ENCODE measurements around the gene AHR. TPM values are rescaled to one million over a fixed set of nuclear protein-coding genes. Genes with fewer than 3 reads are reported as not detected.
"Not testable (repeated sequence)": the region's sequence is repeated elsewhere in the genome, so short reads cannot be mapped to it uniquely, and the experiment has no call there.

Gene AHR
- total RNA-seq, 1 experiment from 2014 or later: 99.1 TPM

DNA sequence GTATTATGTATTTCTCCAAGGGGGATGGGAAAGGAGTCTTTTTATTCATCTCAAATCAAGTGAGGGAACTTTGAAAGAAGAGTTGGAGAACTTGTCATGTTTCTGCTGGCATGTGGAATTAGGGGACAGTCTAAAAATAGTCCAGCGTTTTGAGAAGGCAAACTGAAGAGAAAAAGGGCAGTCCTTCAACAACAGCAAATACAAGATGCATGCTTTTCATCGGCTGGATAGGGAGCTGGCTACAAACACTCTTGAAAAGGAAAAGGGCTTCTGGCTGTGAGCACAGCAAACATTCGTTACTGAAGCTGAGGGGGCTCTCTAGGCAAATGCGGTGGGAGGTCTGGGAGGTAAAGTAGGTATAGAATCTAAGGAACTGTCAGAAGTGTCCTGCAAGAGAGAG, 91.9 kb downstream of the AHR start:
- Mint-ChIP-seq H3K4me1 (ENCODE audit: insufficient read depth, unreplicated experiment) (no peaks in the 10 kb centered on the region), H3K27ac (ENCODE audit: low read depth, unreplicated experiment) (no peak overlapping the region), H3K36me3 (ENCODE audit: insufficient read depth, unreplicated experiment) (no peaks in the 10 kb centered on the region), H3K27me3 (ENCODE audit: insufficient read depth, unreplicated experiment) (no peaks in the 10 kb centered on the region), H3K4me3 (ENCODE audit: unreplicated experiment) (no peak overlapping the region), H3K9me3 (ENCODE audit: unreplicated experiment) (peaks cover 7% of the 10 kb centered on the region)
- CTCF ChIA-PET: interaction anchor here (0.7 kb wide), 1 partner anchor 724 kb away, joined by 4 read pairs; no protein-coding TSS in a partner anchor
- BruUV-seq (replicated peaks): no TSS peak
- DNase-seq (ENCODE audit: unreplicated experiment): no peak
- intact Hi-C loops (cut with micrococcal nuclease): no loop called here
- TF ChIP-seq, protein P1, sequence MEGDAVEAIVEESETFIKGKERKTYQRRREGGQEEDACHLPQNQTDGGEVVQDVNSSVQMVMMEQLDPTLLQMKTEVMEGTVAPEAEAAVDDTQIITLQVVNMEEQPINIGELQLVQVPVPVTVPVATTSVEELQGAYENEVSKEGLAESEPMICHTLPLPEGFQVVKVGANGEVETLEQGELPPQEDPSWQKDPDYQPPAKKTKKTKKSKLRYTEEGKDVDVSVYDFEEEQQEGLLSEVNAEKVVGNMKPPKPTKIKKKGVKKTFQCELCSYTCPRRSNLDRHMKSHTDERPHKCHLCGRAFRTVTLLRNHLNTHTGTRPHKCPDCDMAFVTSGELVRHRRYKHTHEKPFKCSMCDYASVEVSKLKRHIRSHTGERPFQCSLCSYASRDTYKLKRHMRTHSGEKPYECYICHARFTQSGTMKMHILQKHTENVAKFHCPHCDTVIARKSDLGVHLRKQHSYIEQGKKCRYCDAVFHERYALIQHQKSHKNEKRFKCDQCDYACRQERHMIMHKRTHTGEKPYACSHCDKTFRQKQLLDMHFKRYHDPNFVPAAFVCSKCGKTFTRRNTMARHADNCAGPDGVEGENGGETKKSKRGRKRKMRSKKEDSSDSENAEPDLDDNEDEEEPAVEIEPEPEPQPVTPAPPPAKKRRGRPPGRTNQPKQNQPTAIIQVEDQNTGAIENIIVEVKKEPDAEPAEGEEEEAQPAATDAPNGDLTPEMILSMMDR (IDR thresholded peaks at IDR 0.05; ENCODE audit: unreplicated experiment): no peak
- POLR2A ChIA-PET: interaction anchor here (0.9 to 1.4 kb wide), 3 partner anchors 12 to 18 kb away, joined by 3 read pairs; no protein-coding TSS in a partner anchor

DNA sequence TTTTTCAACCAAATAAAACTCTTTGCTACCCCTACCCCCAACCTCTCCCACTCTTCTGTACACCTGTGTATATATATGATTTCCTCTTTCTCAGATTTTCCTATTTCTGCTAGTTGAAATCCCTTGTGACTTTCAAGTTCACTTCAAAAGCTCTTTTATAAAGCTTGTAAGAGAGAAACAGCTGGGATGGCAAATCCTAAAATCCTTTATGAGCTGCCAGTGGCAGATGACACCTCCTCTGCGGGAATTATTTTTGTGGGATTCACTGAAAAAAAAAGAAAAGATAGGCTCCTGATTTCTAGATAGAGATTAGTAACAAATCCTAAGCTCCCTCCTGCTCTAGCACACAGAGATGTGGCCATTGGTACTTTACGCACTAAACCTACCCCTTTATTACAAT, 92.9 kb downstream of the AHR start:
- H3K27ac Mint-ChIP-seq (ENCODE audit: low read depth, unreplicated experiment): no peak overlapping the region
- DNase-seq (ENCODE audit: unreplicated experiment): no peak
- no TSS peak for BruUV-seq (replicated peaks)
- no peaks in the 10 kb centered on the region for H3K27me3 Mint-ChIP-seq (ENCODE audit: insufficient read depth, unreplicated experiment)
- no peaks in the 10 kb centered on the region for H3K4me1 Mint-ChIP-seq (ENCODE audit: insufficient read depth, unreplicated experiment)
- TF ChIP-seq, protein P1 (IDR thresholded peaks at IDR 0.05; ENCODE audit: unreplicated experiment): no peak
- no peaks in the 10 kb centered on the region for H3K36me3 Mint-ChIP-seq (ENCODE audit: insufficient read depth, unreplicated experiment)
- CTCF ChIA-PET: interaction anchor here (0.6 to 0.7 kb wide), 2 partner anchors 15 to 725 kb away, joined by 3 to 4 read pairs; no protein-coding TSS in a partner anchor
- H3K4me3 Mint-ChIP-seq (ENCODE audit: unreplicated experiment): no peak overlapping the region
- intact Hi-C loops (cut with micrococcal nuclease): no loop called here
- POLR2A ChIA-PET: interaction anchor here (1.0 to 1.4 kb wide), 2 partner anchors 10 to 16 kb away, joined by 3 to 4 read pairs; no protein-coding TSS in a partner anchor
- H3K9me3 Mint-ChIP-seq (ENCODE audit: unreplicated experiment): peaks cover 7% of the 10 kb centered on the region

DNA sequence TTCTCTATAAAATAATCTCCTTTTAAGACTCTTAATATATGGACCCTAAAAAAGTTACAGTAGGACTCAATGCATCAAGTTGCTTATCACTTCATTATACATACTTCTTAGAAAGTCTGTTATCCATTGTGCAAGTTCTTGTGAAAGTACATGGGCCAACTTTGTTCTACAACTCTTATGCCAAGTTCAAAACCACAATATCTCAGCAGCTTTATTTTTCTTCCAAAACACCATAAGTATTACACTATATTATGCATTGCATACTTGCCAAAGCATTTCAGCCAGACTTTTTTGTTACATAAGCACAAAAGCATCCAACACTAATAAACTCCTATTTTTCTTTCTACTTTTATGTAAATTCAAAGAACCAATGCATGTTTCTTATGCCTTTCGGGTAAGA, 94.4 kb downstream of the AHR start:
- CTCF ChIA-PET: no interaction called here
- Mint-ChIP-seq H3K36me3 (ENCODE audit: insufficient read depth, unreplicated experiment) (no peaks in the 10 kb centered on the region), H3K4me3 (ENCODE audit: unreplicated experiment) (no peak overlapping the region), H3K9me3 (ENCODE audit: unreplicated experiment) (peaks cover 7% of the 10 kb centered on the region), H3K27ac (ENCODE audit: low read depth, unreplicated experiment) (no peak overlapping the region), H3K4me1 (ENCODE audit: insufficient read depth, unreplicated experiment) (no peaks in the 10 kb centered on the region), H3K27me3 (ENCODE audit: insufficient read depth, unreplicated experiment) (no peaks in the 10 kb centered on the region)
- TF ChIP-seq, protein P1 (IDR thresholded peaks at IDR 0.05; ENCODE audit: unreplicated experiment): no peak
- no TSS peak for BruUV-seq (replicated peaks)
- intact Hi-C loops (cut with micrococcal nuclease): no loop called here
- DNase-seq (ENCODE audit: unreplicated experiment): peak; percentile 10
- POLR2A ChIA-PET: no interaction called here

DNA sequence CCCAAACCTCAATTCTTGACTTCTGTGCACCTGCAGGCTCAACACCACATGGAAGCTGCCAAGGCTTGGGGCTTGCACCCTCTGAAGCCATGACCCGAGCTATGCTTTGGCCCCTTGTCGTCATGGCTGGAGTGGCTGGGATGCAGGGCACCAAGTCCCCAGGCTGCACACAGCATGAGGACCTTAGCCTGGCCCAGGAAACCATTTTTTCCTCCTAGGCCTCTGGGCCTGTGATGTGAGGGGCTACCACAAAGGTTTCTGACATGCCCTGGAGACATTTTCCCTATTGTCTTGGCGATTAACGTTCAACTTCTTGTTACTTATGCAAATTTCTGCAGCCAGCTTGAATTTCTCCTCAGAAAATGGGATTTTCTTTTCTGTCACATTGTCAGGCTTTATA, 96.1 kb downstream of the AHR start:
- CTCF ChIA-PET: interaction anchor here (0.6 kb wide), 1 partner anchor 276 kb away, joined by 3 read pairs; no protein-coding TSS in a partner anchor
- H3K9me3 Mint-ChIP-seq (ENCODE audit: unreplicated experiment): peaks cover 12% of the 10 kb centered on the region
- DNase-seq (ENCODE audit: unreplicated experiment); H3K27me3 Mint-ChIP-seq (ENCODE audit: insufficient read depth, unreplicated experiment); H3K4me1 Mint-ChIP-seq (ENCODE audit: insufficient read depth, unreplicated experiment); POLR2A ChIA-PET; H3K27ac Mint-ChIP-seq (ENCODE audit: low read depth, unreplicated experiment); H3K4me3 Mint-ChIP-seq (ENCODE audit: unreplicated experiment); BruUV-seq (replicated peaks); intact Hi-C loops (cut with micrococcal nuclease); H3K36me3 Mint-ChIP-seq (ENCODE audit: insufficient read depth, unreplicated experiment): not testable (repeated sequence)
